Measurements from ENCODE around the gene PSMD2. TPM values are rescaled to one million over a fixed set of nuclear protein-coding genes. Genes with fewer than 3 reads are reported as not detected.

The PSMD2 gene
- total RNA-seq, 1 experiment from 2014 or later = 344 TPM

GRCh38 chr3:184353546-184353941 lies 54.5 kb downstream of the PSMD2 start:
- no peak overlapping the region for H3K56ac ChIP-seq (ENCODE audit: insufficient read length, low read depth, low read length)
- WGBS (ENCODE audit: extremely low coverage, insufficient read length, low lambda C conversion rate) = no CpG with 5 or more reads among the region's 11 CpGs
- no peak overlapping the region for H3K18ac ChIP-seq (ENCODE audit: insufficient read length, low read depth, low read length)

More at GRCh38 chr3:184353546-184353941, 54.5 kb downstream of the PSMD2 start:
- H3K4me1 ChIP-seq (ENCODE audit: insufficient read depth, low read length) = no peaks in the 10 kb centered on the region
- TF ChIP-seq CTCF (conservative IDR thresholded peaks at IDR 0.05) = no peak
- no peaks in the 10 kb centered on the region for H3K23me2 ChIP-seq (ENCODE audit: insufficient read length, low read depth, low read length, poor library complexity, severe bottlenecking)
- no peaks in the 10 kb centered on the region for H3K27me3 ChIP-seq (ENCODE audit: insufficient read depth, low read length)
- H2BK5ac ChIP-seq (ENCODE audit: insufficient read length, low read length) = no peak overlapping the region
- no peak overlapping the region for H4K5ac ChIP-seq (ENCODE audit: insufficient read length, low read depth, low read length)
- H3K36me3 Mint-ChIP-seq (ENCODE audit: insufficient read depth in 1 of 3, low read depth in 3 of 3) = peaks cover 22 to 57% (median 52%) of the 10 kb centered on the region in 3 experiments; a peak in 6 of 7 replicates
- no peak overlapping the region for H4K91ac ChIP-seq (ENCODE audit: insufficient read length, low read depth, low read length)
- H2BK12ac ChIP-seq (ENCODE audit: insufficient read length, low read depth, low read length) = no peak overlapping the region
- no peak overlapping the region for H3T11ph ChIP-seq (ENCODE audit: low read length)
- no peak overlapping the region for H3K14ac ChIP-seq (ENCODE audit: insufficient read depth, low read length)
- H2BK20ac ChIP-seq (ENCODE audit: low read depth, low read length, poor library complexity, severe bottlenecking) = no peak overlapping the region
- H2AK5ac ChIP-seq (ENCODE audit: insufficient read length, low read length) = no peak overlapping the region
- H3K79me2 ChIP-seq (ENCODE audit: insufficient read depth, low read length) = no peaks in the 10 kb centered on the region
- no peak overlapping the region for H3K23ac ChIP-seq (ENCODE audit: insufficient read length, low read depth, low read length)
- no peak overlapping the region for H3K27ac Mint-ChIP-seq
- H3K4me3 Mint-ChIP-seq = no peak overlapping the region
- H2BK15ac ChIP-seq (ENCODE audit: low read depth, low read length) = no peak overlapping the region
- no peak overlapping the region for H3K27ac ChIP-seq (ENCODE audit: insufficient read length, low read depth, low read length)
- H2BK120ac ChIP-seq (ENCODE audit: low read depth, low read length, poor library complexity, severe bottlenecking) = no peak overlapping the region
- no peaks in the 10 kb centered on the region for H3K9me3 ChIP-seq (ENCODE audit: control insufficient read depth, low read depth, low read length)
- no peak overlapping the region for H3K9ac ChIP-seq (ENCODE audit: extremely low read depth, insufficient read length, low read length)
- H3K4me2 ChIP-seq (ENCODE audit: insufficient read depth, insufficient read length, low read length) = no peak overlapping the region
- peaks cover 7 to 16% of the 10 kb centered on the region in 2 experiments for H3K4me1 Mint-ChIP-seq
- H3K9me3 Mint-ChIP-seq = no peaks in the 10 kb centered on the region; a peak in 1 of 5 replicates
- H3K79me1 ChIP-seq (ENCODE audit: insufficient read depth, low read depth, low read length, poor library complexity, severe bottlenecking) = no peaks in the 10 kb centered on the region
- no peak overlapping the region for H2AFZ ChIP-seq (ENCODE audit: low read length)
- no peaks in the 10 kb centered on the region; the same call in 1 of the 2 replicates for H3K27me3 Mint-ChIP-seq (ENCODE audit: low read depth)
- no peaks in the 10 kb centered on the region for H4K20me1 ChIP-seq (ENCODE audit: control insufficient read depth, insufficient read depth, insufficient read length)
- no peak overlapping the region for H3K4ac ChIP-seq (ENCODE audit: low read depth, low read length)
- no peak overlapping the region for H4K8ac ChIP-seq (replicated peaks; ENCODE audit: insufficient read length, low read depth, low read length)
- DNase-seq = no peak
